GM12878 (cell line): ENCODE measurements around the gene SF3B5. TPM values are rescaled to one million over a fixed set of nuclear protein-coding genes. Genes with fewer than 3 reads are reported as not detected.

Experiments
- ATAC-seq: fragments of 200-7000 bp; cut with Tn5 transposase; 3 replicates; pipeline ENCODE4 v1.9.1; 2020; ENCODE audit warnings: mild to moderate bottlenecking, moderate library complexity
- BruUV-seq: library from RNA; stranded (reverse); fragments of 400-500 nt; replicated peaks from 2 replicates; lab custom pipeline; 2021; lab: Mats Ljungman, UMichigan
- CTCF ChIA-PET: fragments of 300-600 bp; sonication (Branson Sonifier 250); formaldehyde crosslinking; extraction: SDS; loops from one replicate; lab custom pipeline; 2021; ENCODE audit warnings: inconsistent platforms; lab: Yijun Ruan, JAX
- POLR2A ChIA-PET: fragments of 350-600 bp; formaldehyde crosslinking; extraction: SDS; loops from one replicate; lab custom pipeline; 2021; ENCODE audit warnings: inconsistent platforms; lab: Charles Lee
- RAD21 ChIA-PET: fragments of 300-600 bp; sonication (Branson Sonifier 250); formaldehyde crosslinking; loops from one replicate; lab custom pipeline; 2023; ENCODE audit warnings: antibody characterized with exemption; ENCODE audit not compliant: unreplicated experiment; lab: Charles Lee
- SMC1A ChIA-PET: fragments of 300-600 bp; sonication (Branson Sonifier 250); formaldehyde crosslinking; loops from one replicate; lab custom pipeline; 2023; ENCODE audit not compliant: unreplicated experiment, uncharacterized antibody; lab: Charles Lee
- DNase-seq: peaks from one replicate; pipeline ENCODE4 v3.0.0-alpha.2; 2011; ENCODE audit warnings: low read depth, low spot score
- FAIRE-seq: peaks from 3 replicates; lab custom pipeline; 2011; peaks lifted over from hg19 to GRCh38; lab: Jason Lieb, UNC
- H2AFZ ChIP-seq: 2 replicates; pipeline ENCODE4 v1.6.0; 2011; ENCODE audit warnings: low read depth, low read length, control low read depth; ENCODE audit not compliant: control insufficient read depth
- H3K27ac ChIP-seq: 2 replicates; pipeline ENCODE4 v1.5.1; 2011; ENCODE audit warnings: control low read depth; ENCODE audit not compliant: control insufficient read depth, insufficient read depth
- H3K27me3 ChIP-seq, 2 experiments: replicated peaks in 1 of 2; 2 replicates each; pipeline versions ENCODE4 v1.6.0 to v1.6.1; 2011; ENCODE audit warnings: low read length in 1 of 2; ENCODE audit not compliant: control insufficient read depth in 2 of 2, insufficient read depth in 2 of 2
- H3K36me3 ChIP-seq, 2 experiments: 2 replicates each; pipeline ENCODE4 v1.5.1; 2011; ENCODE audit warnings: low read length in 1 of 2; ENCODE audit not compliant: control insufficient read depth in 2 of 2, insufficient read depth in 2 of 2
- H3K4me1 ChIP-seq: 2 replicates; pipeline ENCODE4 v1.6.1; 2011; ENCODE audit warnings: mild to moderate bottlenecking, low read length, moderate library complexity, mixed read lengths; ENCODE audit not compliant: control insufficient read depth, insufficient read depth
- H3K4me2 ChIP-seq: 2 replicates; pipeline ENCODE4 v1.6.0; 2011; ENCODE audit warnings: control low read depth; ENCODE audit not compliant: control insufficient read depth, insufficient read depth
- H3K4me3 ChIP-seq: fragments of 200-600 bp; sonication (generic); 2 replicates; pipeline ENCODE4 v1.5.1; 2016
- H3K79me2 ChIP-seq: 2 replicates; pipeline ENCODE4 v1.6.0; 2011; ENCODE audit warnings: low read length; ENCODE audit not compliant: control insufficient read depth, insufficient read depth
- H3K9ac ChIP-seq: 2 replicates; pipeline ENCODE4 v1.8.0; 2011; ENCODE audit warnings: low read length, control low read depth, mixed read lengths; ENCODE audit not compliant: control insufficient read depth, insufficient read depth
- H3K9me3 ChIP-seq: replicated peaks from 3 replicates; pipeline ENCODE4 v1.5.1; 2011; ENCODE audit warnings: mild to moderate bottlenecking, low read length; ENCODE audit not compliant: control insufficient read depth, insufficient read depth
- H4K20me1 ChIP-seq: 2 replicates; pipeline ENCODE4 v1.6.0; 2011; ENCODE audit not compliant: control insufficient read depth, insufficient read depth
- EGR1 ChIP-seq, 2 experiments: IDR thresholded peaks; 1 replicate in 1 of 2; 2 replicates in 1 of 2; pipeline ENCODE4 v1.6.1; 2011 to 2012; ENCODE audit warnings: low read depth in 2 of 2, low read length in 2 of 2, borderline replicate concordance in 1 of 2, mild to moderate bottlenecking in 1 of 2, moderate library complexity in 1 of 2
- FOXK2 ChIP-seq: fragments of 450-650 bp; IDR thresholded peaks from 2 replicates; pipeline ENCODE4 v1.6.1; 2017; ENCODE audit warnings: mild to moderate bottlenecking, moderate library complexity
- GATAD2B ChIP-seq: fragments of 450-650 bp; conservative IDR thresholded peaks from 2 replicates; pipeline ENCODE4 v1.6.1; 2017; ENCODE audit warnings: low read depth, mild to moderate bottlenecking, moderate library complexity
- MEF2B ChIP-seq: fragments of 450-650 bp; IDR thresholded peaks from 2 replicates; pipeline ENCODE4 v1.6.1; 2018; ENCODE audit warnings: mild to moderate bottlenecking, moderate library complexity; ENCODE audit not compliant: partially characterized antibody, poor library complexity, severe bottlenecking
- NFXL1 ChIP-seq: fragments of 450-650 bp; IDR thresholded peaks from 2 replicates; pipeline ENCODE4 v1.6.1; 2017; ENCODE audit warnings: antibody characterized with exemption, mild to moderate bottlenecking, borderline replicate concordance
- SMARCA5 ChIP-seq: fragments of 450-650 bp; IDR thresholded peaks from 2 replicates; pipeline ENCODE4 v1.6.1; 2017; ENCODE audit warnings: mild to moderate bottlenecking
- SUPT20H ChIP-seq: IDR thresholded peaks from 2 replicates; pipeline ENCODE4 v1.6.1; 2011; ENCODE audit warnings: low read depth, mild to moderate bottlenecking, low read length, moderate library complexity, borderline replicate concordance; ENCODE audit not compliant: control insufficient read depth
- TBL1XR1 ChIP-seq: IDR thresholded peaks from 2 replicates; pipeline ENCODE4 v1.6.1; 2012; ENCODE audit warnings: low read depth, low read length, improper control_type of control experiment
- TCF7 ChIP-seq: IDR thresholded peaks from 2 replicates; pipeline ENCODE4 v1.6.1; 2014; ENCODE audit warnings: antibody characterized with exemption, borderline replicate concordance
- ZBTB40 ChIP-seq: fragments of 450-650 bp; IDR thresholded peaks from 2 replicates; pipeline ENCODE4 v1.6.1; 2016; ENCODE audit warnings: mild to moderate bottlenecking, moderate library complexity, borderline replicate concordance
- ZNF217 ChIP-seq: fragments of 450-650 bp; IDR thresholded peaks from 2 replicates; pipeline ENCODE4 v1.6.1; 2017; ENCODE audit warnings: antibody characterized with exemption, mild to moderate bottlenecking
- WGBS: methylation state at CpG from one replicate; pipeline ENCODE4 v1.1.6; 2016; ENCODE audit warnings: low lambda C conversion rate; ENCODE audit not compliant: insufficient replicate concordance, insufficient coverage; ENCODE audit errors: missing lambda C conversion rate; 5-methylcytosine and 5-hydroxymethylcytosine counted together
- in situ Hi-C: fragments of 300-500 bp; cut with MboI; formaldehyde crosslinking; loops from 9 replicates; pipeline ENCODE4 v1.14.3; 2018; ENCODE audit warnings: mixed read lengths
- intact Hi-C: fragments of 100-400 bp; cut with micrococcal nuclease; formaldehyde crosslinking; loops from one replicate; pipeline ENCODE4 v1.14.2; 2022; ENCODE audit not compliant: unreplicated experiment
- polyA plus RNA-seq, 11 experiments: library from polyadenylated mRNA; depleted of rRNA in 4 of 11; unstranded in 6 of 11; stranded (reverse) in 5 of 11; fragments of >200 nt; fragmentation: Nextera tagmentation in 4 of 11; fragmentation: Illumina TruSeq in 1 of 11; extraction: Ambion mirVana in 4 of 11; extraction: Trizol in 1 of 11; gene quantifications; 1 replicate in 1 of 11; 2 replicates in 10 of 11; pipeline versions ENCODE4 v1.2.1 to v1.2.3, GENCODE V29; 2011 to 2016; ENCODE audit warnings: inconsistent platforms in 2 of 11, missing spikeins in 2 of 11, low read depth in 1 of 11
- total RNA-seq, 4 experiments: library from RNA; depleted of rRNA in 3 of 4; stranded (reverse); fragments of >200 nt in 3 of 4; fragmentation: Illumina TruSeq in 1 of 4; extraction: Trizol in 1 of 4; gene quantifications; 2 replicates each; pipeline versions ENCODE4 v1.2.1 to v1.2.3, GENCODE V29; 2013 to 2021
- TF ChIP-seq, protein P1 (sequence below): fragments of 450-650 bp; IDR thresholded peaks from 2 replicates; pipeline ENCODE4 v1.6.1; 2017; ENCODE audit warnings: mild to moderate bottlenecking, low read depth, inconsistent platforms; ENCODE audit not compliant: poor library complexity, severe bottlenecking

Gene SF3B5
- total and polyA plus RNA-seq, 10 of the 15 experiments (the other 5 are each of a cell fraction or from before 2014, with no cell fraction given) = 220 to 864 (median 341) TPM

- no peak for TF ChIP-seq ZBTB40
- TF ChIP-seq SMARCA5 = no peak
- no peak for TF ChIP-seq GATAD2B
These were observed 43.2 kb upstream of the SF3B5 start (continued) for GRCh38 chr6:144138542-144138941.

- no peaks in the 10 kb centered on the region for H4K20me1 ChIP-seq
- no peak overlapping the region for H2AFZ ChIP-seq
- in situ Hi-C loops = no loop called here
- ChIA-PET CTCF (interaction anchor here (1.4 kb wide), 1 partner anchor 348 kb away, joined by 3 read pairs; no protein-coding TSS in a partner anchor), POLR2A (no interaction called here), SMC1A (interaction anchor here (1.6 kb wide), 1 partner anchor 12 kb away, joined by 3 read pairs; no protein-coding TSS in a partner anchor), RAD21 (no interaction called here)
- no peaks in the 10 kb centered on the region for H3K27me3 ChIP-seq
- H3K4me1 ChIP-seq = peaks cover 7% of the 10 kb centered on the region
- H3K9me3 ChIP-seq = no peaks in the 10 kb centered on the region
- no peak overlapping the region for H3K4me2 ChIP-seq
- no peak for ATAC-seq
- no peaks in the 10 kb centered on the region for H3K36me3 ChIP-seq
- H3K79me2 ChIP-seq = no peaks in the 10 kb centered on the region
- WGBS = 50% methylated on average over 2 of the region's 2 CpGs
- no peak overlapping the region for H3K27ac ChIP-seq
- no TSS peak for BruUV-seq
- DNase-seq = no peak
- H3K9ac ChIP-seq = no peak overlapping the region
- H3K4me3 ChIP-seq = no peak overlapping the region
- FAIRE-seq = no peak
- intact Hi-C loops = no loop called here
- TF ChIP-seq TCF7 (no peak), NFXL1 (no peak), ZNF217 (no peak), TBL1XR1 (no peak), FOXK2 (no peak), ZBTB40 (no peak), EGR1 (IDR thresholded peaks at IDR 0.05; ENCODE audit: borderline replicate concordance in 1 of 2, low read depth in 2 of 2, low read length in 2 of 2) (no peak), SUPT20H (no peak), MEF2B (no peak)
- TF ChIP-seq, protein P1, sequence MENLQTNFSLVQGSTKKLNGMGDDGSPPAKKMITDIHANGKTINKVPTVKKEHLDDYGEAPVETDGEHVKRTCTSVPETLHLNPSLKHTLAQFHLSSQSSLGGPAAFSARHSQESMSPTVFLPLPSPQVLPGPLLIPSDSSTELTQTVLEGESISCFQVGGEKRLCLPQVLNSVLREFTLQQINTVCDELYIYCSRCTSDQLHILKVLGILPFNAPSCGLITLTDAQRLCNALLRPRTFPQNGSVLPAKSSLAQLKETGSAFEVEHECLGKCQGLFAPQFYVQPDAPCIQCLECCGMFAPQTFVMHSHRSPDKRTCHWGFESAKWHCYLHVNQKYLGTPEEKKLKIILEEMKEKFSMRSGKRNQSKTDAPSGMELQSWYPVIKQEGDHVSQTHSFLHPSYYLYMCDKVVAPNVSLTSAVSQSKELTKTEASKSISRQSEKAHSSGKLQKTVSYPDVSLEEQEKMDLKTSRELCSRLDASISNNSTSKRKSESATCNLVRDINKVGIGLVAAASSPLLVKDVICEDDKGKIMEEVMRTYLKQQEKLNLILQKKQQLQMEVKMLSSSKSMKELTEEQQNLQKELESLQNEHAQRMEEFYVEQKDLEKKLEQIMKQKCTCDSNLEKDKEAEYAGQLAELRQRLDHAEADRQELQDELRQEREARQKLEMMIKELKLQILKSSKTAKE = no peak
These were observed 39.4 kb upstream of the SF3B5 start for GRCh38 chr6:144134737-144135136.
